ENCODE results near the gene AGO3.

AGO3 gene

GRCh38 chr1:36098650-36099365 lies 167.9 kb downstream of the AGO3 start:
- no peak for DNase-seq

GRCh38 chr1:36099681-36100341 lies 168.9 kb downstream of the AGO3 start:
- DNase-seq: peak; percentile 47

GRCh38 chr1:36100376-36100775 lies 169.5 kb downstream of the AGO3 start:
- DNase-seq: no peak

GRCh38 chr1:36101546-36101945 lies 170.6 kb downstream of the AGO3 start:
- DNase-seq: no peak

DNA sequence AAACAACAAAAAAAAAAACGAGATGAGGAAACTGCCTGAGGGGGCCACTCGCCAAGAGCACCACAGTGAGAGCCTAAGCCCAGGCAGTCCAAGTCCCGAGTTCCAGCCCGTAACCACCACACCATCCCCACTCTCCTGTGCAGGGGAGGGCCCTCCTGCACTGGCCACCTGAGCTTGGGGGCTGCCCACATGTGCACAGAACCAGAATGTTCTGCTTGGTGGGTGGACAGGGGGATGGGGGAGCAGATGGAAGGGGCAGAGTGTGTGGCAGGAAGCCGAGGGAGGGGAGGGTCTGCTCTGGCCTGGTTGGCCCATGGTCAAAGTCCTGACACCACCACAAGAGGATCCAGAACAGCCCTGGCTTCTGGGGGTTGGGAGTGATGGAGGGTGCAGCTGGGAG lies 175.4 kb downstream of the AGO3 start:
- no peak for DNase-seq

GRCh38 chr1:36107394-36107793 lies 176.5 kb downstream of the AGO3 start:
- no peak for DNase-seq

- no peak for DNase-seq
These were observed 177.4 kb downstream of the AGO3 start for GRCh38 chr1:36108314-36108713.

DNA sequence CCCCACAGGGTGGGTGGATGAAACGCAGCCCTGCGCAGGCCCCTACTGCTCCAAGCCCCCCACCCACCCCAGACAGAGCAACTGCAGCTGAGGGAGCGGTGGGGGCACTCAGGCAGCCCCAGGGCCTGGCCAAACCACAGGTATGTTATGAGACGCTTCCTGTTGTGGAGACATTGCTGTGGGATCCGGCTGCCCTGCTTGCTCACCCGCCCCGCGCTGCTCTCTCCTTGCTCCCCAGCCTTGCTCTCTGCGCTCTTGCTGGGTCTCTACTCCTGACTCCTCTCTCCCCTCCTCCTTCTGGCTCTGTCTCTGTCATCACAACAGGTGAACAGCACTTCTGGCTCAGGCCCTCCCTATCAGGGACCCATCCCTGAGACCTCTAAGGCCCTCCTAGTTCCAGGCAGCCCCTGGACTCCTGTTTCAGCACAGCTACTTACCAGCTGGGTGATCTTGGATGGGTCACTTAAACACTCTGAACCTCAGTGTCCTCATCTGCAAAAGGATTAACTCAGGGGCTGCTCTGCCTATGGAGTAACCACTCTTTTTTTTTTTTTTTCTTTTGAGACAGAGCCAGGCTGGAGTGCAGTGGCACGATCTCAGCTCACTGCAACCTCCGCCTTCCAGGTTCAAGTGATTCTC lies 178.3 kb downstream of the AGO3 start:
- no peak for DNase-seq

DNA sequence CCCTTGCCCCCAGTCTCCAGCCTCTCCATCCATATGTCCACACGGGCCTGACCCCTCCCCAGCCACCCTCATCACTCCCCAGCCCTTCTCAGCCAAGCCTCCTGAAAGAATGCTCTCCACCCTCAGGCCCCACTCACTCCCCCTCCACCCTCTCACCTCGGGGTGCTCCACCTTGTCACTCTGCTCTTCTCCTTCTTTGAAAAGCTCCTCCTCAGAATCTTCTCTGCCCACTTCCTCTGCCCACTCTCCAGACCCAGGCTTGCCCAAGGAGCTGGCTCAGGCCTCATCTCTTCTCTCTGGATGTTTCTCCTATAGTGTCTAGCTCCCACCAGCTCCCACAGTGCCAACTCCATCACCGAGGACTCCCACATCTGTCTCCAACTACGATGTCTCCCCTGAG lies 180.2 kb downstream of the AGO3 start:
- no peak for DNase-seq

- no peak for DNase-seq
These were observed 181.9 kb downstream of the AGO3 start for GRCh38 chr1:36112823-36113222.

GRCh38 chr1:36114371-36114770 lies 183.5 kb downstream of the AGO3 start:
- DNase-seq: no peak

DNA sequence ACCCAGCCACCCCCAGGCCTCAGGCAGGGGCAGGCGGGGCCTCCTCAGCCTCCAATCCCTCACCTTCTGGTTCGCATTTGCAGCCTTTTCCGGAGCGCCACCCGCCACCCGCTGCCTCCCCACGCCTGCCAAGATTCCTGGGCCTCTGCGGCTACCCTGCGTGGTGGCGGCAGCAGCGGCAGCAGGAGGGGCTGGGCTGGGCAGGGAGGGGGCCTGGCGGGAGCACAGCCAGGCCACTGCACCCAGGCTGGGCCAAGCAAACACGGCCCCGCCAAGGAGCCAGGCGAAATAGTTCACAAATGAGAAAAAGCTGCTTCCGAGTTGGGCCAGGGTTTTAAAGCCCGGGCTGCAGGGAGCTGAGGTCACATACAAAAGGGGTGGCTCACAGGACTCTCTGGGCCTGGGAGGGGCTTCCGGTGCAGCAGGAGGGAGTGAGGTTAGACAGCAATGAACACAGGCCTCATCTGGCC lies 184.3 kb downstream of the AGO3 start:
- DNase-seq: no peak

DNA sequence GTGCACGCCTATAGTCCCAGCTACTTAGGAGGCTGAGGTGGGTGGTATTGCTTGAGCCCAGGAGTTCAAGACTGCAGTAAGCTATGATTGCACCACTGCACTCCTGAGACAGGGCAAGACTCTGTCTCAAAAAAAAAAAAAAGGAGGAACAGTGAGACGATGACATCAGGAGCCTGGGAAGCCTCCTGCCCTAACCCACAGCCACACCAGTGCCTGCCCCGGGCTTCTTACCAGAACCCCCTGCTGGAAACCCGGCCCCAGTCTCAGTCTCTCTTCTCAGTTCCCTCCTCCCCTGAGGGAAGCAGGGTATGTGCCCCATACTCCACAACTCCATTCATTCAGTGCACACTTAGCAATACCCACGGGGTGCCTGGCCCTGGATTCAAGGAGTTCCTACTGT lies 185.0 kb downstream of the AGO3 start:
- no peak for DNase-seq

GRCh38 chr1:36116901-36117300 lies 186.0 kb downstream of the AGO3 start:
- DNase-seq: no peak

- DNase-seq: no peak
These were observed 187.7 kb downstream of the AGO3 start for GRCh38 chr1:36118447-36119204.

DNA sequence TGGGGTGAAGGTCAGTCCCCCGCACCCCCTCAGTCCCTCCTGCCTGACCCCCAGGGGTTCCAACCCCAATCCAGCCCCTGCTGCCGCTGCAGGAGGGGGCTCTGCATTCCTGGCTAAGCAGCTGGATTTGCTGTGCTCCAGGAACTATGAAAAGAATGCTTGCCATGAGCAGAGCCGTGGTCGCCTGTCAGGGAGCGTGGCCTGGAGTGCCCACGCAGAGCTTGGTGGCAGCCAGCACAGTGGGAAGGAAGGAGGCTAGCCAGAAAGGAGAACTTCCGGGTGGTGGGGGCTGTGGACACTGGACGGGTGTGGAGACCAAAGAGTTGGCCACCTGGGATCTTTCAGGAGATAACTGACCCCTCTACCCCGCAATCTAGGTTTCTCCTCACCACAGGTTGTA lies 188.6 kb downstream of the AGO3 start:
- no peak for DNase-seq

Data from NCI-H2029 (cell line).